ENCODE measurements around the gene EPS15.
"Not testable (repeated sequence)": the region's sequence is repeated elsewhere in the genome, so short reads cannot be mapped to it uniquely, and the experiment has no call there.

The EPS15 gene

GRCh38 chr1:51542158-51542953 lies 23.3 kb upstream of the EPS15 start:
- no peak for DNase-seq

- DNase-seq, result peak; percentile 46 to 59
Observed at GRCh38 chr1:51541313-51542050, 22.4 kb upstream of the EPS15 start.

- no peak for DNase-seq
Observed at GRCh38 chr1:51537568-51537967, 18.5 kb upstream of the EPS15 start.

- peak; percentile 46 to 47 for DNase-seq
Observed at GRCh38 chr1:51535006-51535592, 16.0 kb upstream of the EPS15 start.

- DNase-seq, result no peak
Observed at GRCh38 chr1:51534447-51534846, 15.4 kb upstream of the EPS15 start.

GRCh38 chr1:51532853-51533252 lies 13.8 kb upstream of the EPS15 start:
- DNase-seq, result no peak

GRCh38 chr1:51530447-51530846 lies 11.4 kb upstream of the EPS15 start:
- DNase-seq, result not testable (repeated sequence)

GRCh38 chr1:51527144-51527543 lies 8.1 kb upstream of the EPS15 start:
- no peak for DNase-seq

GRCh38 chr1:51526248-51526647 lies 7.2 kb upstream of the EPS15 start:
- DNase-seq, result no peak

- DNase-seq, result no peak
Observed at GRCh38 chr1:51525295-51525694, 6.2 kb upstream of the EPS15 start.

- DNase-seq, result no peak
Observed at GRCh38 chr1:51524817-51525216, 5.8 kb upstream of the EPS15 start.

GRCh38 chr1:51523931-51524330 lies 4.9 kb upstream of the EPS15 start:
- DNase-seq, result no peak

GRCh38 chr1:51520700-51521248 lies 1.7 kb upstream of the EPS15 start:
- no peak for DNase-seq

- no peak for DNase-seq
Observed at GRCh38 chr1:51519865-51520699, 1.0 kb upstream of the EPS15 start.

GRCh38 chr1:51518586-51519047 lies 449 bp downstream of the EPS15 start:
- peak in 1 of 2 donors; percentile 8 for DNase-seq

- DNase-seq, result peak; percentile 28 to 30
Observed at GRCh38 chr1:51518033-51518585, 957 bp downstream of the EPS15 start.

GRCh38 chr1:51517361-51518032 lies 1.6 kb downstream of the EPS15 start:
- peak; percentile 44 to 61 for DNase-seq

- DNase-seq, result no peak
Observed at GRCh38 chr1:51516649-51517158, 2.4 kb downstream of the EPS15 start.

- DNase-seq, result no peak
Observed at GRCh38 chr1:51515982-51516648, 3.0 kb downstream of the EPS15 start.

GRCh38 chr1:51515312-51515960 lies 3.6 kb downstream of the EPS15 start:
- no peak for DNase-seq

Data from inflammatory macrophage (primary cell).